Activated CD4-positive, alpha-beta T cell treated with anti-CD3 and anti-CD28 coated beads for 36 hours (primary cell): Measurements from ENCODE around the gene CACNA1F. TPM values are rescaled to one million over a fixed set of nuclear protein-coding genes. Genes with fewer than 3 reads are reported as not detected.
A peak's percentile ranks its signal among the peaks of the same experiment; 100 is the strongest.

Experiments used
- ATAC-seq: fragments of 200-7000 bp; cut with Tn5 transposase; one replicate; pipeline ENCODE4 v1.10.0; 2021; ENCODE audit warnings: mild to moderate bottlenecking, moderate library complexity
- CTCF ChIA-PET: fragments of 350-600 bp; sonication (Branson Sonifier 250); formaldehyde crosslinking; loops from one replicate; lab custom pipeline; 2021; ENCODE audit warnings: antibody characterized with exemption; lab: Charles Lee
- POLR2A ChIA-PET: fragments of 350-600 bp; sonication (Branson Sonifier 250); formaldehyde crosslinking; loops from one replicate; lab custom pipeline; 2021; ENCODE audit warnings: antibody characterized with exemption, inconsistent platforms; lab: Charles Lee
- DNase-seq: peaks from one replicate; pipeline ENCODE4 v3.0.0-alpha.2; 2020
- H3K27ac Mint-ChIP-seq: one replicate; pipeline ENCODE4 v1.8.0; 2021; ENCODE audit warnings: mixed read lengths
- H3K27me3 Mint-ChIP-seq: one replicate; pipeline ENCODE4 v1.8.0; 2021; ENCODE audit warnings: mixed read lengths
- H3K36me3 Mint-ChIP-seq: one replicate; pipeline ENCODE4 v1.8.0; 2021; ENCODE audit warnings: low read depth, mixed read lengths
- H3K4me1 Mint-ChIP-seq: one replicate; pipeline ENCODE4 v1.8.0; 2021; ENCODE audit warnings: mixed read lengths
- H3K4me3 Mint-ChIP-seq: one replicate; pipeline ENCODE4 v1.8.0; 2021; ENCODE audit warnings: mild to moderate bottlenecking, moderate library complexity, mixed read lengths
- H3K9me3 Mint-ChIP-seq: one replicate; pipeline ENCODE4 v1.8.0; 2021; ENCODE audit warnings: low read depth, mixed read lengths
- intact Hi-C, 2 experiments: fragments of 100-400 bp; cut with DNase I in 1 of 2; cut with micrococcal nuclease in 1 of 2; formaldehyde crosslinking; loops; one replicate each; pipeline versions ENCODE4 v1.14.2 to v1.15.1; 2022 to 2024; cut with DNase I, micrococcal nuclease
- total RNA-seq, 2 experiments: library from RNA; stranded (reverse); gene quantifications; one replicate each; pipeline ENCODE4 v1.2.3, GENCODE V29; 2021

CACNA1F gene
- total RNA-seq, 2 experiments from 2014 or later: 0.65 to 0.87 TPM

GRCh38 chrX:49257846-49258748, 25.0 kb upstream of the CACNA1F start:
- DNase-seq: peak; percentile 43
- H3K27ac Mint-ChIP-seq: peak overlapping the region; percentile 65
- no peaks in the 10 kb centered on the region for H3K27me3 Mint-ChIP-seq

GRCh38 chrX:49257074-49257790, 24.1 kb upstream of the CACNA1F start:
- intact Hi-C loops: no loop called here
- no peaks in the 10 kb centered on the region for H3K9me3 Mint-ChIP-seq
- H3K4me3 Mint-ChIP-seq: no peak overlapping the region
- no peak for ATAC-seq
- H3K27me3 Mint-ChIP-seq: no peaks in the 10 kb centered on the region
- DNase-seq: no peak
- peaks cover 4% of the 10 kb centered on the region for H3K36me3 Mint-ChIP-seq
- H3K27ac Mint-ChIP-seq: peak overlapping the region; percentile 65
- peaks cover 34% of the 10 kb centered on the region for H3K4me1 Mint-ChIP-seq
- ChIA-PET POLR2A (interaction anchor here (0.6 kb wide), 1 partner anchor 16 kb away, joined by 3 read pairs; no protein-coding TSS in a partner anchor), CTCF (interaction anchor here (0.6 kb wide), 1 partner anchor 118 kb away, joined by 3 read pairs; no protein-coding TSS in a partner anchor)

More at GRCh38 chrX:49257846-49258748, 25.0 kb upstream of the CACNA1F start:
- intact Hi-C loops: no loop called here
- peak; percentile 54 for ATAC-seq
- Mint-ChIP-seq H3K4me3 (peak overlapping the region; percentile 38), H3K4me1 (peaks cover 43% of the 10 kb centered on the region), H3K9me3 (no peaks in the 10 kb centered on the region), H3K36me3 (peaks cover 5% of the 10 kb centered on the region)
- CTCF ChIA-PET: no interaction called here
- POLR2A ChIA-PET: no interaction called here

- CTCF ChIA-PET: interaction anchor here (0.6 kb wide), 1 partner anchor 118 kb away, joined by 3 read pairs; no protein-coding TSS in a partner anchor
- DNase-seq: no peak
- no peak overlapping the region for H3K27ac Mint-ChIP-seq
- H3K36me3 Mint-ChIP-seq: peaks cover 2% of the 10 kb centered on the region
- H3K9me3 Mint-ChIP-seq: no peaks in the 10 kb centered on the region
- ATAC-seq: no peak
- no peaks in the 10 kb centered on the region for H3K27me3 Mint-ChIP-seq
- intact Hi-C loops: no loop called here
- H3K4me3 Mint-ChIP-seq: no peak overlapping the region
- peaks cover 30% of the 10 kb centered on the region for H3K4me1 Mint-ChIP-seq
- POLR2A ChIA-PET: interaction anchor here (0.6 to 0.7 kb wide), 2 partner anchors 8 to 17 kb away, joined by 3 read pairs; no protein-coding TSS in a partner anchor
Observed at GRCh38 chrX:49256268-49256995, 23.3 kb upstream of the CACNA1F start.

GRCh38 chrX:49254639-49255038, 21.5 kb upstream of the CACNA1F start:
- ATAC-seq (no peak), DNase-seq (no peak)
- Mint-ChIP-seq H3K27ac (no peak overlapping the region), H3K9me3 (no peaks in the 10 kb centered on the region), H3K4me1 (peaks cover 28% of the 10 kb centered on the region), H3K4me3 (no peak overlapping the region), H3K36me3 (peaks cover 3% of the 10 kb centered on the region), H3K27me3 (no peaks in the 10 kb centered on the region)
- ChIA-PET CTCF (no interaction called here), POLR2A (no interaction called here)
- intact Hi-C loops: no loop called here

GRCh38 chrX:49251325-49251724, 18.2 kb upstream of the CACNA1F start:
- Mint-ChIP-seq H3K4me3 (no peak overlapping the region), H3K9me3 (no peaks in the 10 kb centered on the region), H3K4me1 (peaks cover 2% of the 10 kb centered on the region), H3K36me3 (peaks cover 12% of the 10 kb centered on the region), H3K27ac (no peak overlapping the region), H3K27me3 (no peaks in the 10 kb centered on the region)
- POLR2A ChIA-PET: no interaction called here
- DNase-seq: no peak
- no peak for ATAC-seq
- intact Hi-C loops: no loop called here
- CTCF ChIA-PET: no interaction called here

GRCh38 chrX:49250578-49250977, 17.4 kb upstream of the CACNA1F start:
- Mint-ChIP-seq H3K27ac (peak overlapping the region; percentile 65), H3K9me3 (no peaks in the 10 kb centered on the region), H3K4me3 (no peak overlapping the region), H3K4me1 (peaks cover 2% of the 10 kb centered on the region), H3K36me3 (peaks cover 12% of the 10 kb centered on the region), H3K27me3 (no peaks in the 10 kb centered on the region)
- POLR2A ChIA-PET: no interaction called here
- intact Hi-C loops: no loop called here
- DNase-seq (no peak), ATAC-seq (no peak)
- CTCF ChIA-PET: no interaction called here

- H3K4me1 Mint-ChIP-seq: peaks cover 2% of the 10 kb centered on the region
- POLR2A ChIA-PET: no interaction called here
- intact Hi-C loops: no loop called here
- H3K4me3 Mint-ChIP-seq: no peak overlapping the region
- H3K27ac Mint-ChIP-seq: no peak overlapping the region
- no peak for ATAC-seq
- no peaks in the 10 kb centered on the region for H3K27me3 Mint-ChIP-seq
- CTCF ChIA-PET: no interaction called here
- no peaks in the 10 kb centered on the region for H3K9me3 Mint-ChIP-seq
- H3K36me3 Mint-ChIP-seq: peaks cover 12% of the 10 kb centered on the region
- DNase-seq: no peak
Observed at GRCh38 chrX:49250066-49250465, 16.9 kb upstream of the CACNA1F start.

- peaks cover 16% of the 10 kb centered on the region for H3K36me3 Mint-ChIP-seq
- intact Hi-C loops: no loop called here
- ATAC-seq (no peak), DNase-seq (no peak)
- CTCF ChIA-PET: no interaction called here
- H3K4me1 Mint-ChIP-seq: peaks cover 2% of the 10 kb centered on the region
- H3K4me3 Mint-ChIP-seq: no peak overlapping the region
- H3K9me3 Mint-ChIP-seq: no peaks in the 10 kb centered on the region
- H3K27ac Mint-ChIP-seq: no peak overlapping the region
- H3K27me3 Mint-ChIP-seq: no peaks in the 10 kb centered on the region
- POLR2A ChIA-PET: no interaction called here
Observed at GRCh38 chrX:49249616-49250015, 16.5 kb upstream of the CACNA1F start.

- Mint-ChIP-seq H3K27me3 (no peaks in the 10 kb centered on the region), H3K9me3 (no peaks in the 10 kb centered on the region), H3K36me3 (peaks cover 18% of the 10 kb centered on the region), H3K4me1 (peaks cover 2% of the 10 kb centered on the region), H3K4me3 (no peak overlapping the region), H3K27ac (no peak overlapping the region)
- ATAC-seq: no peak
- ChIA-PET CTCF (interaction anchor here (0.8 kb wide), 1 partner anchor 9 kb away, joined by 3 read pairs; no protein-coding TSS in a partner anchor), POLR2A (no interaction called here)
- no peak for DNase-seq
- intact Hi-C loops: no loop called here
Observed at GRCh38 chrX:49249071-49249470, 15.9 kb upstream of the CACNA1F start.

- no peaks in the 10 kb centered on the region for H3K27me3 Mint-ChIP-seq
- peak; percentile 11 for ATAC-seq
Observed at GRCh38 chrX:49247916-49248811, 15.0 kb upstream of the CACNA1F start.

More at GRCh38 chrX:49247916-49248811, 15.0 kb upstream of the CACNA1F start:
- DNase-seq: no peak
- intact Hi-C loops: no loop called here
- H3K4me3 Mint-ChIP-seq: no peak overlapping the region
- H3K27ac Mint-ChIP-seq: no peak overlapping the region
- ChIA-PET CTCF (interaction anchor here (0.8 kb wide), 1 partner anchor 8 kb away, joined by 3 read pairs; no protein-coding TSS in a partner anchor), POLR2A (no interaction called here)
- peaks cover 2% of the 10 kb centered on the region for H3K4me1 Mint-ChIP-seq
- H3K36me3 Mint-ChIP-seq: peaks cover 24% of the 10 kb centered on the region
- H3K9me3 Mint-ChIP-seq: no peaks in the 10 kb centered on the region
